DMS153 treated with DMSO at 0.1 percent for 48 hours (cell line): ENCODE results near the gene MAPK10.
A peak's percentile ranks its signal among the peaks of the same experiment; 100 is the strongest.
"Not testable (repeated sequence)": the region's sequence is repeated elsewhere in the genome, so short reads cannot be mapped to it uniquely, and the experiment has no call there.

Experiments used
- DNase-seq: peaks from one replicate; lab custom pipeline; 2025; ENCODE audit not compliant: unreplicated experiment; lab: John Stamatoyannopoulos, UW

The MAPK10 gene

GRCh38 chr4:85993641-85994040, 366.2 kb downstream of the MAPK10 start:
- DNase-seq = no peak

- no peak for DNase-seq
Measured at GRCh38 chr4:85986266-85986665, 373.6 kb downstream of the MAPK10 start.

- DNase-seq = no peak
Measured at GRCh38 chr4:85979276-85979675, 380.6 kb downstream of the MAPK10 start.

- DNase-seq = no peak
Measured at GRCh38 chr4:85970535-85970934, 389.3 kb downstream of the MAPK10 start.

GRCh38 chr4:85968945-85969819, 390.7 kb downstream of the MAPK10 start:
- DNase-seq = peak; percentile 46

- DNase-seq = no peak
Measured at GRCh38 chr4:85967872-85968271, 392.0 kb downstream of the MAPK10 start.

GRCh38 chr4:85966373-85966772, 393.5 kb downstream of the MAPK10 start:
- DNase-seq = no peak

GRCh38 chr4:85965529-85965928, 394.3 kb downstream of the MAPK10 start:
- DNase-seq = no peak

- DNase-seq = not testable (repeated sequence)
Measured at GRCh38 chr4:85965017-85965416, 394.8 kb downstream of the MAPK10 start.

GRCh38 chr4:85964298-85964697, 395.6 kb downstream of the MAPK10 start:
- DNase-seq = no peak

- DNase-seq = no peak
Measured at GRCh38 chr4:85963231-85963630, 396.6 kb downstream of the MAPK10 start.

GRCh38 chr4:85961887-85962286, 398.0 kb downstream of the MAPK10 start:
- no peak for DNase-seq

- DNase-seq = no peak
Measured at GRCh38 chr4:85956293-85956945, 403.4 kb downstream of the MAPK10 start.

- DNase-seq = no peak
Measured at GRCh38 chr4:85955620-85956292, 404.1 kb downstream of the MAPK10 start.

- no peak for DNase-seq
Measured at GRCh38 chr4:85953651-85954018, 406.2 kb downstream of the MAPK10 start.

GRCh38 chr4:85952972-85953650, 406.7 kb downstream of the MAPK10 start:
- no peak for DNase-seq

- DNase-seq = no peak
Measured at GRCh38 chr4:85952528-85952927, 407.3 kb downstream of the MAPK10 start.

GRCh38 chr4:85951099-85951498, 408.8 kb downstream of the MAPK10 start:
- no peak for DNase-seq

- no peak for DNase-seq
Measured at GRCh38 chr4:85946821-85947220, 413.0 kb downstream of the MAPK10 start.

- DNase-seq = no peak
Measured at GRCh38 chr4:85942107-85942506, 417.7 kb downstream of the MAPK10 start.

GRCh38 chr4:85940151-85940550, 419.7 kb downstream of the MAPK10 start:
- DNase-seq = no peak
